Measurements from ENCODE around the gene DENND4A. TPM values are rescaled to one million over a fixed set of nuclear protein-coding genes. Genes with fewer than 3 reads are reported as not detected.

The DENND4A gene
- total and polyA plus RNA-seq, 7 donors: 4.0 to 46.7 (median 15.4) TPM

GRCh38 chr15:65769482-65769881 lies 22.6 kb downstream of the DENND4A start:
- H3K4me1 ChIP-seq: peaks cover 7% of the 10 kb centered on the region
- no peak for ATAC-seq
- no peak for DNase-seq
- no peaks in the 10 kb centered on the region for H3K27me3 ChIP-seq (ENCODE audit: insufficient read depth in 3 of 3, low read length in 2 of 3)
- WGBS, 3 donors: 89 to 93% (median 91%) methylated on average over 3 of the region's 3 CpGs
- no peak overlapping the region for H3K4me3 ChIP-seq
- intact Hi-C loops (cut with DNase I): no loop called here
- H3K27ac ChIP-seq: no peak overlapping the region
- H3K36me3 ChIP-seq (ENCODE audit: insufficient read depth in 1 of 2, low read depth in 1 of 2): no peaks in the 10 kb centered on the region
- TF ChIP-seq, protein P1, sequence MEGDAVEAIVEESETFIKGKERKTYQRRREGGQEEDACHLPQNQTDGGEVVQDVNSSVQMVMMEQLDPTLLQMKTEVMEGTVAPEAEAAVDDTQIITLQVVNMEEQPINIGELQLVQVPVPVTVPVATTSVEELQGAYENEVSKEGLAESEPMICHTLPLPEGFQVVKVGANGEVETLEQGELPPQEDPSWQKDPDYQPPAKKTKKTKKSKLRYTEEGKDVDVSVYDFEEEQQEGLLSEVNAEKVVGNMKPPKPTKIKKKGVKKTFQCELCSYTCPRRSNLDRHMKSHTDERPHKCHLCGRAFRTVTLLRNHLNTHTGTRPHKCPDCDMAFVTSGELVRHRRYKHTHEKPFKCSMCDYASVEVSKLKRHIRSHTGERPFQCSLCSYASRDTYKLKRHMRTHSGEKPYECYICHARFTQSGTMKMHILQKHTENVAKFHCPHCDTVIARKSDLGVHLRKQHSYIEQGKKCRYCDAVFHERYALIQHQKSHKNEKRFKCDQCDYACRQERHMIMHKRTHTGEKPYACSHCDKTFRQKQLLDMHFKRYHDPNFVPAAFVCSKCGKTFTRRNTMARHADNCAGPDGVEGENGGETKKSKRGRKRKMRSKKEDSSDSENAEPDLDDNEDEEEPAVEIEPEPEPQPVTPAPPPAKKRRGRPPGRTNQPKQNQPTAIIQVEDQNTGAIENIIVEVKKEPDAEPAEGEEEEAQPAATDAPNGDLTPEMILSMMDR (IDR thresholded peaks at IDR 0.05): no peak
- no peaks in the 10 kb centered on the region for H3K9me3 ChIP-seq

DNA sequence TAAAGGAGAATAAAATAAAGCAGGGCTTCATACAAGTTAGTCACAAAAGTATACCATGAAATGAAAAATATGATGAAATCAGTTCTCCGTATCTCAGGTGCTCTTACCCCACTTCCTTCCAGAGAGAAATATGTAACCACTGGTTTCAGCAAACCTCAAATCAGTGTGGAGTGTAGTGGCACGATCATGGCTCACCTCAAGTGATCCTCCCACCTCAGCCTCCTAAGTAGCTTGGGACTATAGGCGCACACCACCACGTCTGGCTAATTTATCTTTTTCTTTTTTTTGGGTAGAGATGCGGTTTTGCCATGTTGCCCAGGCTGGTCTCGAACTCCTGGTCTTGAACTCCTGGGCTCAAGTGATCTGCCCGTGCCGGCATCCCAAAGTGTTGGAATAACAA lies 24.2 kb downstream of the DENND4A start:
- TF ChIP-seq, protein P1 (IDR thresholded peaks at IDR 0.05): no peak
- Histone ChIP-seq H3K36me3 (ENCODE audit: insufficient read depth in 1 of 2, low read depth in 1 of 2) (no peaks in the 10 kb centered on the region), H3K27ac (no peak overlapping the region), H3K27me3 (ENCODE audit: insufficient read depth in 3 of 3, low read length in 2 of 3) (no peaks in the 10 kb centered on the region), H3K4me3 (no peak overlapping the region), H3K4me1 (peaks cover 7% of the 10 kb centered on the region), H3K9me3 (no peaks in the 10 kb centered on the region)
- ATAC-seq: no peak
- DNase-seq: no peak
- WGBS, 3 donors: 91 to 97% (median 95%) methylated on average over 8 of the region's 8 CpGs
- intact Hi-C loops (cut with DNase I): no loop called here

- Histone ChIP-seq H3K27me3 (ENCODE audit: insufficient read depth in 3 of 3, low read length in 2 of 3) (no peaks in the 10 kb centered on the region), H3K36me3 (ENCODE audit: insufficient read depth in 1 of 2, low read depth in 1 of 2) (no peaks in the 10 kb centered on the region), H3K4me1 (peaks cover 7% of the 10 kb centered on the region), H3K9me3 (no peaks in the 10 kb centered on the region), H3K4me3 (no peak overlapping the region), H3K27ac (no peak overlapping the region)
- DNase-seq (no peak), ATAC-seq (peak in 1 of 4 donors; percentile 37)
- TF ChIP-seq, protein P1 (IDR thresholded peaks at IDR 0.05): no peak
- intact Hi-C loops (cut with DNase I): no loop called here
Measured at GRCh38 chr15:65767264-65767595, 24.9 kb downstream of the DENND4A start.

DNA sequence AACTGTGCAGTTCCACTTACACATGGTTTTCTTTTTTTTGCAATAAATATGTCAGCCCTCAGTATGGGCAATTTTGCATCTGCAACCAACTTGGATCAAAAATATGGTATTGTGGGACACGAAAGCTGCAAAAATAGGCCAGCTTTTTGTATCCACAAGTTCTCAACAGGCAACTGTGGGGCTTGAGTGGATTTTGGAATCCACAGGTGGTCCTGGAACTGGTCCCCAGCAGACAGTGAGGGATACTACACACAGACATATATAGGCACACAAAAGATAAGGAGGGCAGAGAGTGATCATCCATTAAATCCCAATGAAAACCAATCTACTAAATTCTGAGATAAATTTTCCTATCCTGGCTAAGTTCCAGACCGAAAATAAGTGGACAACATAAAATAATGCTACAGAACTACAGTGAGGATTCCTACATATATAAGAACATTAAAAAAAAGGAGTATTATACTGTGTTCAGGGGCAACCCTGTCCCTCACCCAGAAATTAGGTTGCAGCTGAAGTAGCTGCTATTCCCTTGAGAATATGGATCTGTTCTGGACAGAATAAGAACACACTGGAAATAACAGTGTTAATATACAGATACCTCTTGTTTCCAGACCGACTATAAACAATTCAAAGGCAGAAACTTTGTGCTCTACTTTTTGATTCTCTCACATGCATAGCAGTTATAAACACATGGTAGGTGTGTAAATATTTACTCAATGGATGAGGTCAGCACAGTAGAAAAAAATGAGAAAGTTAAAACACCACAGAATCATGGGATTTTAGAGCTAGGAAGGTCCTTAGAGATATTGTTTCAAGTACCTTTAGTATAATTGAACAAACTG lies 25.4 kb downstream of the DENND4A start:
- no peak for ATAC-seq
- no peaks in the 10 kb centered on the region for H3K9me3 ChIP-seq
- DNase-seq: no peak
- TF ChIP-seq, protein P1 (IDR thresholded peaks at IDR 0.05): no peak
- no peaks in the 10 kb centered on the region for H3K27me3 ChIP-seq (ENCODE audit: insufficient read depth in 3 of 3, low read length in 2 of 3)
- H3K36me3 ChIP-seq (ENCODE audit: insufficient read depth in 1 of 2, low read depth in 1 of 2): no peaks in the 10 kb centered on the region
- H3K4me3 ChIP-seq: no peak overlapping the region
- intact Hi-C loops (cut with DNase I): no loop called here
- 71 to 84% (median 77%) methylated on average over 3 of the region's 3 CpGs for WGBS, 3 donors
- H3K4me1 ChIP-seq: peaks cover 7% of the 10 kb centered on the region
- no peak overlapping the region for H3K27ac ChIP-seq

GRCh38 chr15:65765106-65765505 lies 27.0 kb downstream of the DENND4A start:
- ATAC-seq (no peak), DNase-seq (no peak)
- intact Hi-C loops (cut with DNase I): no loop called here
- Histone ChIP-seq H3K4me1 (peaks cover 7% of the 10 kb centered on the region), H3K36me3 (ENCODE audit: insufficient read depth in 1 of 2, low read depth in 1 of 2) (peaks cover 0 to 2% of the 10 kb centered on the region in 2 donors), H3K9me3 (no peaks in the 10 kb centered on the region), H3K27ac (no peak overlapping the region), H3K27me3 (ENCODE audit: insufficient read depth in 3 of 3, low read length in 2 of 3) (no peaks in the 10 kb centered on the region), H3K4me3 (no peak overlapping the region)
- TF ChIP-seq, protein P1 (IDR thresholded peaks at IDR 0.05): no peak
- 58 to 69% (median 59%) methylated on average over 2 of the region's 2 CpGs for WGBS, 3 donors
